Kidney (tissue), 14 donors: ENCODE measurements around the gene GALNT1. TPM values are rescaled to one million over a fixed set of nuclear protein-coding genes. Genes with fewer than 3 reads are reported as not detected.
"Not testable (repeated sequence)": the region's sequence is repeated elsewhere in the genome, so short reads cannot be mapped to it uniquely, and the experiment has no call there.

ENCODE experiments used
- DNase-seq, 5 donors: peaks; one replicate each; pipeline ENCODE4 v3.0.0-alpha.2; 2013 to 2020
- FAIRE-seq: peaks from 2 replicates; lab custom pipeline; 2012; peaks lifted over from hg19 to GRCh38; lab: Jason Lieb, UNC
- H3K27ac ChIP-seq, 2 donors: one replicate each; pipeline ENCODE4 v1.7.0; 2013; ENCODE audit warnings: low read depth in 2 of 2, low read length in 2 of 2, inconsistent platforms in 1 of 2
- H3K27me3 ChIP-seq: one replicate; pipeline ENCODE4 v1.7.1; 2013; ENCODE audit warnings: low read length, inconsistent platforms; ENCODE audit not compliant: control insufficient read depth, insufficient read depth
- H3K36me3 ChIP-seq, 3 donors: one replicate each; pipeline versions ENCODE4 v1.7.0 to v1.7.1; 2013; ENCODE audit warnings: low read length in 3 of 3, control low read depth in 1 of 3, inconsistent platforms in 1 of 3; ENCODE audit not compliant: insufficient read depth in 3 of 3, control insufficient read depth in 2 of 3
- H3K4me1 ChIP-seq, 3 donors: one replicate each; pipeline versions ENCODE4 v1.7.0 to v1.7.1; 2013; ENCODE audit warnings: low read length in 3 of 3, inconsistent platforms in 1 of 3, low read depth in 1 of 3; ENCODE audit not compliant: control insufficient read depth in 2 of 3, insufficient read depth in 2 of 3
- H3K4me3 ChIP-seq, 3 donors: one replicate each; pipeline versions ENCODE4 v1.7.0 to v1.8.1; 2013; ENCODE audit warnings: low read length in 3 of 3, control low read depth in 1 of 3, inconsistent platforms in 1 of 3
- H3K9ac ChIP-seq, 3 donors: one replicate each; pipeline versions ENCODE4 v1.7.0 to v1.7.1; 2013; ENCODE audit warnings: low read length in 3 of 3, control low read depth in 1 of 3, inconsistent platforms in 1 of 3
- H3K9me3 ChIP-seq, 3 donors: one replicate each; pipeline versions ENCODE4 v1.7.0 to v1.7.1; 2013; ENCODE audit warnings: low read length in 3 of 3, control low read depth in 1 of 3, inconsistent platforms in 1 of 3; ENCODE audit not compliant: control insufficient read depth in 2 of 3, insufficient read depth in 1 of 3
- CTCF ChIP-seq: IDR thresholded peaks from 3 replicates; pipeline ENCODE4 v1.5.1; 2012; ENCODE audit warnings: mild to moderate bottlenecking, moderate library complexity, borderline replicate concordance; ENCODE audit not compliant: insufficient read depth; ENCODE audit errors: extremely low read depth
- intact Hi-C: fragments of 100-400 bp; cut with DNase I; formaldehyde crosslinking; loops from one replicate; pipeline ENCODE4 v1.11.1; 2022
- polyA plus RNA-seq: library from polyadenylated mRNA; stranded (reverse); fragments of 350-450 nt; fragmentation: Illumina TruSeq; extraction: RNeasy Lipid Tissue Mini Kit (QIAGEN cat#74804); gene quantifications from one replicate; pipeline ENCODE4 v1.2.3, GENCODE V29; 2014; ENCODE audit warnings: low read depth, low replicate concordance; ENCODE audit not compliant: insufficient read depth
- total RNA-seq: library from RNA; stranded (reverse); fragmentation: NEBNext Ultra II Directional; extraction: Animal tissue kit (Norgen Biotek cat#: 25700); gene quantifications from one replicate; pipeline ENCODE4 v1.2.1, GENCODE V29; 2021
- donor health status: control.
- donor health status: control.
- donor health status: control.
- donor health status: control.
- donor health status: control.
- donor health status: DM: yes; HTN: yes; CAD: no.
- donor health status: Normal renal cell carcinoma (clear cell type).

The GALNT1 gene
- total and polyA plus RNA-seq, 2 donors from 2014 or later, result 11.8 to 59.3 TPM

- intact Hi-C loops, result no loop called here
- Histone ChIP-seq H3K4me1 (no peaks in the 10 kb centered on the region), H3K9ac (no peak overlapping the region), H3K27ac (no peak overlapping the region), H3K9me3 (no peaks in the 10 kb centered on the region), H3K36me3 (no peaks in the 10 kb centered on the region), H3K4me3 (no peak overlapping the region), H3K27me3 (no peaks in the 10 kb centered on the region)
- no peak for TF ChIP-seq CTCF
- no peak for FAIRE-seq
- no peak for DNase-seq
Observed at GRCh38 chr18:35542356-35542755, 39.2 kb upstream of the GALNT1 start.

GRCh38 chr18:35547008-35547605 is 34.4 kb upstream of the GALNT1 start:
- Histone ChIP-seq H3K4me1 (no peaks in the 10 kb centered on the region), H3K9ac (no peak overlapping the region), H3K4me3 (no peak overlapping the region), H3K27ac (no peak overlapping the region), H3K9me3 (no peaks in the 10 kb centered on the region), H3K27me3 (no peaks in the 10 kb centered on the region), H3K36me3 (no peaks in the 10 kb centered on the region)
- DNase-seq (no peak), FAIRE-seq (no peak)
- no peak for TF ChIP-seq CTCF
- intact Hi-C loops, result no loop called here

GRCh38 chr18:35549564-35549963 is 32.0 kb upstream of the GALNT1 start:
- intact Hi-C loops, result no loop called here
- Histone ChIP-seq H3K27ac (no peak overlapping the region), H3K9me3 (no peaks in the 10 kb centered on the region), H3K4me3 (no peak overlapping the region), H3K27me3 (no peaks in the 10 kb centered on the region), H3K4me1 (no peaks in the 10 kb centered on the region), H3K9ac (no peak overlapping the region), H3K36me3 (no peaks in the 10 kb centered on the region)
- DNase-seq (no peak), FAIRE-seq (no peak)
- no peak for TF ChIP-seq CTCF

GRCh38 chr18:35553300-35553699 is 28.2 kb upstream of the GALNT1 start:
- Histone ChIP-seq H3K9ac (no peak overlapping the region), H3K27me3 (no peaks in the 10 kb centered on the region), H3K4me3 (no peak overlapping the region), H3K4me1 (no peaks in the 10 kb centered on the region), H3K27ac (no peak overlapping the region), H3K36me3 (no peaks in the 10 kb centered on the region), H3K9me3 (no peaks in the 10 kb centered on the region)
- FAIRE-seq (no peak), DNase-seq (no peak)
- TF ChIP-seq CTCF, result no peak
- intact Hi-C loops, result no loop called here

- DNase-seq, H3K4me1 ChIP-seq, H3K9ac ChIP-seq, FAIRE-seq, H3K27ac ChIP-seq, H3K36me3 ChIP-seq, intact Hi-C loops, H3K9me3 ChIP-seq, H3K27me3 ChIP-seq, H3K4me3 ChIP-seq: not testable (repeated sequence)
Observed at GRCh38 chr18:35555538-35555937, 26.0 kb upstream of the GALNT1 start.
